ENCODE measurements around the gene ABL1. TPM values are rescaled to one million over a fixed set of nuclear protein-coding genes. Genes with fewer than 3 reads are reported as not detected.

Gene ABL1
- total and polyA plus RNA-seq, 5 donors: 21.7 to 48.2 (median 41.2) TPM

GRCh38 chr9:130892477-130893304 lies 57.6 kb downstream of the ABL1 start:
- DNase-seq (peak in 1 of 3 donors; percentile 60), ATAC-seq (no peak)
- Histone ChIP-seq H3K27me3 (ENCODE audit: control insufficient read depth, insufficient read depth) (no peaks in the 10 kb centered on the region), H3K4me3 (ENCODE audit: low read length) (no peak overlapping the region), H3K27ac (ENCODE audit: low read length) (no peak overlapping the region), H3K9me3 (ENCODE audit: control insufficient read depth, low read length) (no peaks in the 10 kb centered on the region), H3K4me1 (ENCODE audit: control insufficient read depth, insufficient read depth, low read length) (no peaks in the 10 kb centered on the region)
- WGBS: 69% methylated on average over 24 of the region's 24 CpGs
- intact Hi-C loops (cut with DNase I): no loop called here

- peak; percentile 59 to 82 (median 80) for DNase-seq
- intact Hi-C loops (cut with DNase I): no loop called here
- Histone ChIP-seq H3K27ac (ENCODE audit: low read length) (no peak overlapping the region), H3K27me3 (ENCODE audit: control insufficient read depth, insufficient read depth) (no peaks in the 10 kb centered on the region), H3K4me3 (ENCODE audit: low read length) (no peak overlapping the region), H3K9me3 (ENCODE audit: control insufficient read depth, low read length) (no peaks in the 10 kb centered on the region), H3K4me1 (ENCODE audit: control insufficient read depth, insufficient read depth, low read length) (no peaks in the 10 kb centered on the region)
- peak; percentile 59 to 61 for ATAC-seq
- 60% methylated on average over 34 of the region's 34 CpGs for WGBS
Measured at GRCh38 chr9:130893341-130894101, 58.5 kb downstream of the ABL1 start.

GRCh38 chr9:130894546-130894945 lies 59.5 kb downstream of the ABL1 start:
- H3K27me3 ChIP-seq (ENCODE audit: control insufficient read depth, insufficient read depth): no peaks in the 10 kb centered on the region
- 72% methylated on average over 7 of the region's 7 CpGs for WGBS
- intact Hi-C loops (cut with DNase I): no loop called here
- ATAC-seq: no peak
- H3K4me3 ChIP-seq (ENCODE audit: low read length): no peak overlapping the region
- H3K9me3 ChIP-seq (ENCODE audit: control insufficient read depth, low read length): no peaks in the 10 kb centered on the region
- DNase-seq: peak in 1 of 3 donors; percentile 18
- H3K4me1 ChIP-seq (ENCODE audit: control insufficient read depth, insufficient read depth, low read length): no peaks in the 10 kb centered on the region
- H3K27ac ChIP-seq (ENCODE audit: low read length): no peak overlapping the region

- 66% methylated on average over 9 of the region's 9 CpGs for WGBS
- ATAC-seq: no peak
- H3K27ac ChIP-seq (ENCODE audit: low read length): no peak overlapping the region
- H3K9me3 ChIP-seq (ENCODE audit: control insufficient read depth, low read length): no peaks in the 10 kb centered on the region
- DNase-seq: no peak
- H3K4me1 ChIP-seq (ENCODE audit: control insufficient read depth, insufficient read depth, low read length): no peaks in the 10 kb centered on the region
- intact Hi-C loops (cut with DNase I): no loop called here
- no peak overlapping the region for H3K4me3 ChIP-seq (ENCODE audit: low read length)
- no peaks in the 10 kb centered on the region for H3K27me3 ChIP-seq (ENCODE audit: control insufficient read depth, insufficient read depth)
Measured at GRCh38 chr9:130895038-130895437, 60.0 kb downstream of the ABL1 start.

- DNase-seq: peak in 1 of 3 donors; percentile 66
- peak; percentile 17 to 20 for ATAC-seq
- no peaks in the 10 kb centered on the region for H3K4me1 ChIP-seq (ENCODE audit: control insufficient read depth, insufficient read depth, low read length)
- H3K27ac ChIP-seq (ENCODE audit: low read length): no peak overlapping the region
- H3K4me3 ChIP-seq (ENCODE audit: low read length): no peak overlapping the region
- H3K9me3 ChIP-seq (ENCODE audit: control insufficient read depth, low read length): no peaks in the 10 kb centered on the region
- no peaks in the 10 kb centered on the region for H3K27me3 ChIP-seq (ENCODE audit: control insufficient read depth, insufficient read depth)
- 48% methylated on average over 24 of the region's 24 CpGs for WGBS
- intact Hi-C loops (cut with DNase I): no loop called here
Measured at GRCh38 chr9:130895481-130896232, 60.6 kb downstream of the ABL1 start.

- H3K27me3 ChIP-seq (ENCODE audit: control insufficient read depth, insufficient read depth): no peaks in the 10 kb centered on the region
- intact Hi-C loops (cut with DNase I): no loop called here
- no peaks in the 10 kb centered on the region for H3K9me3 ChIP-seq (ENCODE audit: control insufficient read depth, low read length)
- no peak within 1 kb of the TSS for H3K27ac ChIP-seq (ENCODE audit: low read length)
- ATAC-seq (no peak), DNase-seq (peak in 1 of 3 donors; percentile 58)
- H3K4me3 ChIP-seq (ENCODE audit: low read length): no peak within 1 kb of the TSS
- H3K4me1 ChIP-seq (ENCODE audit: control insufficient read depth, insufficient read depth, low read length): no peaks in the 10 kb centered on the region
- 68% methylated on average over 27 of the region's 27 CpGs for WGBS
Measured at GRCh38 chr9:130896233-130897014, 61.4 kb downstream of the ABL1 start, which contains the start of gene QRFP. QRFP (minus strand) TSS chr9:130896812; CDS start chr9:130893838, 2,974 bp downstream.

- DNase-seq: peak in 1 of 3 donors; percentile 53
- Histone ChIP-seq H3K27me3 (ENCODE audit: control insufficient read depth, insufficient read depth) (no peaks in the 10 kb centered on the region), H3K27ac (ENCODE audit: low read length) (no peak overlapping the region), H3K4me1 (ENCODE audit: control insufficient read depth, insufficient read depth, low read length) (no peaks in the 10 kb centered on the region), H3K9me3 (ENCODE audit: control insufficient read depth, low read length) (no peaks in the 10 kb centered on the region), H3K4me3 (ENCODE audit: low read length) (no peak overlapping the region)
- WGBS: 79% methylated on average over 16 of the region's 16 CpGs
- intact Hi-C loops (cut with DNase I): no loop called here
- ATAC-seq: no peak
Measured at GRCh38 chr9:130897105-130897751, 62.2 kb downstream of the ABL1 start.

GRCh38 chr9:130897848-130898551 lies 62.9 kb downstream of the ABL1 start:
- DNase-seq (peak in 1 of 3 donors; percentile 58), ATAC-seq (no peak)
- Histone ChIP-seq H3K27me3 (ENCODE audit: control insufficient read depth, insufficient read depth) (no peaks in the 10 kb centered on the region), H3K9me3 (ENCODE audit: control insufficient read depth, low read length) (no peaks in the 10 kb centered on the region), H3K4me3 (ENCODE audit: low read length) (no peak overlapping the region), H3K27ac (ENCODE audit: low read length) (no peak overlapping the region), H3K4me1 (ENCODE audit: control insufficient read depth, insufficient read depth, low read length) (no peaks in the 10 kb centered on the region)
- 73% methylated on average over 29 of the region's 29 CpGs for WGBS
- intact Hi-C loops (cut with DNase I): no loop called here

- WGBS: 76% methylated on average over 4 of the region's 4 CpGs
- intact Hi-C loops (cut with DNase I): no loop called here
- no peak overlapping the region for H3K27ac ChIP-seq (ENCODE audit: low read length)
- no peak for ATAC-seq
- no peak for DNase-seq
- H3K4me1 ChIP-seq (ENCODE audit: control insufficient read depth, insufficient read depth, low read length): no peaks in the 10 kb centered on the region
- H3K27me3 ChIP-seq (ENCODE audit: control insufficient read depth, insufficient read depth): no peaks in the 10 kb centered on the region
- no peak overlapping the region for H3K4me3 ChIP-seq (ENCODE audit: low read length)
- no peaks in the 10 kb centered on the region for H3K9me3 ChIP-seq (ENCODE audit: control insufficient read depth, low read length)
Measured at GRCh38 chr9:130898552-130898852, 63.4 kb downstream of the ABL1 start.

All from right cardiac atrium (tissue), 5 donors.